K562 (cell line): ENCODE data around the gene SNX15. TPM values are rescaled to one million over a fixed set of nuclear protein-coding genes. Genes with fewer than 3 reads are reported as not detected.

Experiments
- ATAC-seq: fragments of 200-7000 bp; cut with Tn5 transposase; 3 replicates; pipeline ENCODE4 v1.9.1; 2020; ENCODE audit warnings: moderate library complexity
- BruUV-seq: library from RNA; stranded (reverse); fragments of 400-500 nt; replicated peaks from 2 replicates; lab custom pipeline; 2021; lab: Mats Ljungman, UMichigan
- CTCF ChIA-PET: fragments of 300-600 bp; formaldehyde crosslinking; extraction: SDS; loops from one replicate; lab custom pipeline; 2021; ENCODE audit warnings: low intra/inter-chr PET ratio; lab: Yijun Ruan, JAX
- POLR2A ChIA-PET: fragments of 300-600, 350-650 bp; sonication (Branson Sonifier 250); formaldehyde crosslinking; extraction: SDS; loops from one replicate; lab custom pipeline; 2021; ENCODE audit warnings: antibody characterized with exemption, inconsistent platforms; lab: Yijun Ruan, JAX
- DNase-seq, 4 experiments: peaks; one replicate each; pipeline versions ENCODE4 v3.0.0 to v3.0.0-alpha.2; 2011 to 2018; ENCODE audit warnings: low spot score in 3 of 4, mixed read lengths in 3 of 4; ENCODE audit errors: extremely low read depth in 1 of 4
- FAIRE-seq: peaks from 2 replicates; lab custom pipeline; 2011; peaks lifted over from hg19 to GRCh38; lab: Jason Lieb, UNC
- H2AFZ ChIP-seq: 2 replicates; pipeline ENCODE4 v1.6.0; 2011; ENCODE audit warnings: low read depth, low read length, control low read depth, inconsistent platforms
- H3K27ac ChIP-seq: fragments of 200-600 bp; 3 replicates; pipeline ENCODE4 v1.8.0; 2011; ENCODE audit warnings: low read depth, mild to moderate bottlenecking, control low read depth, inconsistent platforms, low read length, moderate library complexity, mixed read lengths; ENCODE audit errors: extremely low read depth
- H3K27me3 ChIP-seq, 2 experiments: fragments of 300-600 bp in 1 of 2; 2 replicates in 1 of 2; 3 replicates in 1 of 2; pipeline versions ENCODE4 v1.6.0 to v1.8.0; 2011; ENCODE audit warnings: inconsistent platforms in 2 of 2, low read length in 2 of 2, mild to moderate bottlenecking in 1 of 2, mixed read lengths in 1 of 2, moderate library complexity in 1 of 2; ENCODE audit not compliant: control insufficient read depth in 2 of 2, insufficient read depth in 2 of 2
- H3K36me3 ChIP-seq: fragments of 300-600 bp; 3 replicates; pipeline ENCODE4 v1.8.0; 2011; ENCODE audit warnings: mild to moderate bottlenecking, low read length, inconsistent platforms; ENCODE audit not compliant: control insufficient read depth, insufficient read depth
- H3K4me1 ChIP-seq, 2 experiments: fragments of 200-600 bp in 1 of 2; replicated peaks in 1 of 2; 2 replicates in 1 of 2; 3 replicates in 1 of 2; pipeline versions ENCODE4 v1.5.1 to v1.8.0; 2011; ENCODE audit warnings: inconsistent platforms in 2 of 2, low read length in 2 of 2, mild to moderate bottlenecking in 1 of 2, mixed read lengths in 1 of 2, moderate library complexity in 1 of 2; ENCODE audit not compliant: control insufficient read depth in 2 of 2, insufficient read depth in 2 of 2
- H3K4me2 ChIP-seq: 2 replicates; pipeline ENCODE4 v1.6.1; 2011; ENCODE audit warnings: low read length, control low read depth, inconsistent platforms, mixed read lengths; ENCODE audit not compliant: insufficient read depth
- H3K4me3 ChIP-seq: fragments of 200-600 bp; sonication (generic), shearing (Covaris generic); 2 replicates; pipeline ENCODE4 v1.5.1; 2016; ENCODE audit warnings: control low read depth, inconsistent platforms
- H3K79me2 ChIP-seq: fragments of 200-600 bp; 3 replicates; pipeline ENCODE4 v1.8.0; 2011; ENCODE audit warnings: low read length, inconsistent platforms; ENCODE audit not compliant: control insufficient read depth, insufficient read depth
- H3K9ac ChIP-seq, 2 experiments: 2 replicates each; pipeline versions ENCODE4 v1.6.0 to v1.6.1; 2011; ENCODE audit warnings: low read depth in 2 of 2, low read length in 2 of 2, control low read depth in 1 of 2, inconsistent platforms in 1 of 2, mild to moderate bottlenecking in 1 of 2, mixed read lengths in 1 of 2; ENCODE audit not compliant: insufficient read depth in 1 of 2
- H3K9me1 ChIP-seq: one replicate; pipeline ENCODE4 v1.6.0; 2011; ENCODE audit warnings: inconsistent platforms, mild to moderate bottlenecking, low read length, moderate library complexity; ENCODE audit not compliant: control insufficient read depth, insufficient read depth
- H3K9me3 ChIP-seq: replicated peaks from 2 replicates; pipeline ENCODE4 v1.5.1; 2011; ENCODE audit warnings: low read depth, low read length, inconsistent platforms; ENCODE audit not compliant: control insufficient read depth, insufficient read depth
- H4K20me1 ChIP-seq: replicated peaks from 2 replicates; pipeline ENCODE4 v1.6.1; 2011; ENCODE audit warnings: low read length, inconsistent platforms, mixed read lengths; ENCODE audit not compliant: control insufficient read depth, insufficient read depth
- GTF2F1 ChIP-seq: IDR thresholded peaks from 2 replicates; pipeline ENCODE4 v1.6.1; 2011; ENCODE audit warnings: low read depth, low read length, improper control_type of control experiment
- POLR3A ChIP-seq: IDR thresholded peaks from 2 replicates; pipeline ENCODE4 v1.6.1; 2011; ENCODE audit warnings: borderline replicate concordance, mild to moderate bottlenecking, moderate library complexity; ENCODE audit not compliant: insufficient read length, insufficient read depth; ENCODE audit errors: extremely low read depth
- RBFOX2 ChIP-seq: fragments of 200-400 bp; formaldehyde crosslinking; IDR thresholded peaks from 2 replicates; pipeline ENCODE4 v1.6.1; 2017; ENCODE audit warnings: low read depth, mild to moderate bottlenecking, low read length, moderate library complexity
- YY1 ChIP-seq, 3 experiments: IDR thresholded peaks; 2 replicates each; pipeline ENCODE4 v1.6.1; 2011; ENCODE audit warnings: low read length in 2 of 3, mild to moderate bottlenecking in 2 of 3, moderate library complexity in 2 of 3, borderline replicate concordance in 1 of 3, control low read depth in 1 of 3, low read depth in 1 of 3; ENCODE audit not compliant: insufficient read depth in 3 of 3, insufficient replicate concordance in 2 of 3, control insufficient read depth in 1 of 3, insufficient read length in 1 of 3; ENCODE audit errors: extremely low read depth in 1 of 3
- ZFX ChIP-seq: sonication (generic); formaldehyde crosslinking; IDR thresholded peaks from 2 replicates; pipeline ENCODE4 v1.8.0; 2022; ENCODE audit warnings: mild to moderate bottlenecking, missing genetic modification reagents, moderate library complexity
- ZNF316 ChIP-seq: fragments of 450-650 bp; IDR thresholded peaks from 2 replicates; pipeline ENCODE4 v1.6.1; 2016
- ZNF318 ChIP-seq, 2 experiments: fragments of 450-650 bp; IDR thresholded peaks; 2 replicates each; pipeline ENCODE4 v1.6.1; 2016; ENCODE audit warnings: mild to moderate bottlenecking in 2 of 2, borderline replicate concordance in 1 of 2, low read depth in 1 of 2, moderate library complexity in 1 of 2
- WGBS: fragments of 100-300 bp; shearing (Covaris generic); methylation state at CpG from one replicate; pipeline ENCODE4 v1.1.6; 2016; ENCODE audit warnings: low coverage, mixed read lengths; ENCODE audit not compliant: insufficient coverage; ENCODE audit errors: missing lambda C conversion rate; 5-methylcytosine and 5-hydroxymethylcytosine counted together
- in situ Hi-C: fragments of 300-500 bp; cut with MboI; formaldehyde crosslinking; loops from 4 replicates; pipeline ENCODE4 v1.15.0; 2018; ENCODE audit warnings: inconsistent platforms, mixed read lengths
- intact Hi-C: fragments of 100-400 bp; cut with micrococcal nuclease; formaldehyde crosslinking; loops from 2 replicates; pipeline ENCODE4 v1.14.2; 2022
- polyA plus RNA-seq, 8 experiments: library from polyadenylated mRNA; depleted of rRNA in 4 of 8; stranded (reverse) in 5 of 8; unstranded in 3 of 8; fragments of >200 nt; fragmentation: Nextera tagmentation in 2 of 8; fragmentation: Illumina TruSeq in 1 of 8; extraction: Ambion mirVana in 2 of 8; extraction: Trizol in 1 of 8; gene quantifications; 2 replicates each; pipeline versions ENCODE4 v1.2.1 to v1.2.3, GENCODE V29; 2011 to 2014; ENCODE audit warnings: inconsistent platforms in 1 of 8, missing spikeins in 1 of 8
- total RNA-seq, 7 experiments: library from RNA; depleted of rRNA in 6 of 7; stranded (reverse); fragments of >200 nt in 6 of 7; fragmentation: Illumina TruSeq in 2 of 7; extraction: Trizol in 2 of 7; gene quantifications; 2 replicates each; pipeline versions ENCODE4 v1.2.1 to v1.2.3, GENCODE V29; 2011 to 2021; ENCODE audit warnings: low replicate concordance in 1 of 7
- TF ChIP-seq, protein P1 (sequence below): sonication (generic); formaldehyde crosslinking; IDR thresholded peaks from 2 replicates; pipeline ENCODE4 v1.8.0; 2022; ENCODE audit warnings: missing genetic modification reagents, mild to moderate bottlenecking, moderate library complexity, borderline replicate concordance

Gene SNX15
- total and polyA plus RNA-seq, 9 of the 15 experiments (the other 6 are each of a cell fraction or from before 2014, with no cell fraction given) = 1.8 to 27.8 (median 15.2) TPM

DNA sequence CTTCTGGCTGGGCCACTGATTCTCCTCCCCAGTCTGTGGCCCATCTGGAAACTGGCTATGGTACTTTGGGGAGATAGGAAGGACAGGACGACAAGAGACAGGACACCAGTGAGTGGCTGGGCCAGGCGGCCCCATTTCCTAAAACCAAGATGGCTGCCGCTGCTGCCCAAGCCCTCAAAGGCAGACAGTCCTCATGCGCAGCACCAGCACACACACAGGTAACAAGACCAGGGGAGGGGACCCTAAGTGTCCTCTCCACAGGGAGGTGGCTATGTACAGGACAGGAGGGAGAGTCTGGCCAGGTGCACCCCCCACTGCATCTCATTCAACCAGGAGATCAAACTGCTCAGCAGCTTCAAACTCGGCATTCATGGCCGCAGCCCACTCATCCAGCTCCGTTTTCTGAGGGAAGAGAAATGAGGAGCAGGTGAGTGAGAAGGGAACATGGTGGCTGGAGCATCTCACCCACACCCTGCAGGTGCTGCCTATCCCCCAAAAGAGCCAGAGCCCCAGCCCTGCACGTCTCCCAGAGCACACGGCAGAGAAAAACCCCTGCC, 51.6 kb downstream of the SNX15 start:
- BruUV-seq = no TSS peak
- Histone ChIP-seq H3K4me3 (no peak overlapping the region), H3K27me3 (no peaks in the 10 kb centered on the region; a peak in 1 of 5 replicates), H4K20me1 (peaks cover 6% of the 10 kb centered on the region; the same call in 1 of the 2 replicates), H3K9me1 (no peaks in the 10 kb centered on the region), H3K4me2 (no peak overlapping the region), H3K27ac (peak overlapping the region; percentile 16; the same call in 1 of the 3 replicates), H3K36me3 (peaks cover 74% of the 10 kb centered on the region), H3K9me3 (no peaks in the 10 kb centered on the region), H3K4me1 (peaks cover 20 to 23% of the 10 kb centered on the region in 2 experiments; a peak in 4 of 5 replicates), H3K9ac (peak overlapping the region in 1 of 2 experiments; percentile 59; a peak in 3 of 4 replicates), H3K79me2 (peaks cover 60% of the 10 kb centered on the region), H2AFZ (no peak overlapping the region)
- WGBS = 78% methylated on average over 8 of the region's 9 CpGs
- FAIRE-seq (no peak), ATAC-seq (no peak; the same call in 2 of the 3 replicates), DNase-seq (no peak)
- ChIA-PET CTCF (interaction anchor here (1.6 to 3.0 kb wide), 2 partner anchors 65 to 232 kb away, joined by 5 to 18 read pairs; partner anchors contain the start of gene ARL2), POLR2A (interaction anchor here (0.9 to 2.0 kb wide), 6 partner anchors 9 to 31 kb away, joined by 3 to 5 read pairs (median 3); no protein-coding TSS in a partner anchor)
- in situ Hi-C loops (no loop called here), intact Hi-C loops (loop anchor here (1.0 kb wide), 1 partner anchor 65 kb away; the partner anchor contains the start of gene ARL2)
- TF ChIP-seq POLR3A = no peak
- peak; percentile 54 to 89 (median 67) for TF ChIP-seq YY1 (IDR thresholded peaks at IDR 0.05; ENCODE audit: borderline replicate concordance in 1 of 3, control insufficient read depth in 1 of 3, extremely low read depth in 1 of 3, insufficient read depth in 3 of 3, insufficient read length in 1 of 3, insufficient replicate concordance in 2 of 3, low read depth in 1 of 3, low read length in 2 of 3)
- TF ChIP-seq ZNF316 = no peak
- TF ChIP-seq, protein P1, sequence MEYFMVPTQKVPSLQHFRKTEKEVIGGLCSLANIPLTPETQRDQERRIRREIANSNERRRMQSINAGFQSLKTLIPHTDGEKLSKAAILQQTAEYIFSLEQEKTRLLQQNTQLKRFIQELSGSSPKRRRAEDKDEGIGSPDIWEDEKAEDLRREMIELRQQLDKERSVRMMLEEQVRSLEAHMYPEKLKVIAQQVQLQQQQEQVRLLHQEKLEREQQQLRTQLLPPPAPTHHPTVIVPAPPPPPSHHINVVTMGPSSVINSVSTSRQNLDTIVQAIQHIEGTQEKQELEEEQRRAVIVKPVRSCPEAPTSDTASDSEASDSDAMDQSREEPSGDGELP (CRISPR knock-in tag) = no peak
- no peak for TF ChIP-seq ZNF318 (IDR thresholded peaks at IDR 0.05; ENCODE audit: borderline replicate concordance in 1 of 2, low read depth in 1 of 2)
- 0 out of 2 replicates have a peak, but pooled peaks have one; percentile 7 for TF ChIP-seq ZFX (CRISPR knock-in tag)
- peak; percentile 39 for TF ChIP-seq RBFOX2
- no peak for TF ChIP-seq GTF2F1
